ENCODE results near the gene TXLNA.

DNA sequence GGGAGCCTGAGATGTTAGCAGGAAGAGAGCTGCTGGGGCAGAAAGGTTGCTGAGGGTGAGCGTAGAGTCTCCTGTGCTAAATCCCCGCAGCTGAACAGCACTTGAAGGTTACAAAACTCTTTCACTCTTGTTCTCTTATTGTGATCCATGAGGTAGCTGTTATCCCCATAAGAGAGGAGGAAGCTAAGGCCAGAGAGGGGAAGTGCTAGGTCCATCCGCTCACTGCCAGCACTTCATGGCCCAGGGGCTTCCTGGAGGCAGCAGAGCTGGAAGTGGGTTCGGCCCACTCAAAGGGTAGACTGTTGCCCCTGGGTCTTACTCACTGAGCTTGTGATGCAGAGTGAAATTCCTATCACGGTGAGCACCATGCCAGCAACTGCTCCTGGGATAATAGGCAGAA lies 37.1 kb downstream of the TXLNA start:
- TF ChIP-seq CTCF (IDR thresholded peaks at IDR 0.05): no peak
- no peak for TF ChIP-seq POLR2AphosphoS5 (IDR thresholded peaks at IDR 0.05)
- TF ChIP-seq POLR2A (IDR thresholded peaks at IDR 0.05): no peak
- TF ChIP-seq EP300 (IDR thresholded peaks at IDR 0.05): no peak
